Glutamatergic neuron (in vitro differentiated cells): Measurements from ENCODE around the gene DOCK9. TPM values are rescaled to one million over a fixed set of nuclear protein-coding genes. Genes with fewer than 3 reads are reported as not detected.

Experiments used
- DNase-seq: peaks from one replicate; pipeline ENCODE4 v3.0.0; 2022
- H3K27ac Mint-ChIP-seq: one replicate; pipeline ENCODE4 v1.8.0; 2020; ENCODE audit warnings: mild to moderate bottlenecking, mixed read lengths, inconsistent platforms; ENCODE audit not compliant: unreplicated experiment
- H3K27me3 Mint-ChIP-seq: one replicate; pipeline ENCODE4 v1.8.0; 2020; ENCODE audit warnings: mild to moderate bottlenecking, moderate library complexity, mixed read lengths, inconsistent platforms; ENCODE audit not compliant: unreplicated experiment
- H3K36me3 Mint-ChIP-seq: one replicate; pipeline ENCODE4 v1.8.0; 2020; ENCODE audit warnings: mild to moderate bottlenecking, mixed read lengths, inconsistent platforms; ENCODE audit not compliant: unreplicated experiment
- H3K4me1 Mint-ChIP-seq: one replicate; pipeline ENCODE4 v1.8.0; 2020; ENCODE audit warnings: mild to moderate bottlenecking, low read depth, mixed read lengths, inconsistent platforms; ENCODE audit not compliant: unreplicated experiment
- H3K4me3 Mint-ChIP-seq: one replicate; pipeline ENCODE4 v1.8.0; 2020; ENCODE audit warnings: mild to moderate bottlenecking, mixed read lengths, inconsistent platforms; ENCODE audit not compliant: unreplicated experiment
- H3K9me3 Mint-ChIP-seq: one replicate; pipeline ENCODE4 v1.8.0; 2020; ENCODE audit warnings: mild to moderate bottlenecking, moderate library complexity, mixed read lengths, inconsistent platforms; ENCODE audit not compliant: unreplicated experiment
- long read RNA-seq: library from polyadenylated mRNA; unstranded; transcript quantifications from one replicate; pipeline ENCODE4 v2.0.0, GENCODE V29; 2020; ENCODE audit not compliant: unreplicated experiment
- total RNA-seq: library from RNA; stranded (reverse); fragmentation: NEBNext Ultra II Directional; extraction: Animal tissue kit (Norgen Biotek cat#: 25700); gene quantifications from one replicate; pipeline ENCODE4 v1.2.1, GENCODE V29; 2021; ENCODE audit not compliant: unreplicated experiment
- TF ChIP-seq, protein P1 (sequence below): fragments of 200-600 bp; sonication (generic); IDR thresholded peaks from one replicate; pipeline ENCODE4 v1.5.0; 2021; ENCODE audit not compliant: partially characterized antibody, unreplicated experiment

Gene DOCK9, protein sequence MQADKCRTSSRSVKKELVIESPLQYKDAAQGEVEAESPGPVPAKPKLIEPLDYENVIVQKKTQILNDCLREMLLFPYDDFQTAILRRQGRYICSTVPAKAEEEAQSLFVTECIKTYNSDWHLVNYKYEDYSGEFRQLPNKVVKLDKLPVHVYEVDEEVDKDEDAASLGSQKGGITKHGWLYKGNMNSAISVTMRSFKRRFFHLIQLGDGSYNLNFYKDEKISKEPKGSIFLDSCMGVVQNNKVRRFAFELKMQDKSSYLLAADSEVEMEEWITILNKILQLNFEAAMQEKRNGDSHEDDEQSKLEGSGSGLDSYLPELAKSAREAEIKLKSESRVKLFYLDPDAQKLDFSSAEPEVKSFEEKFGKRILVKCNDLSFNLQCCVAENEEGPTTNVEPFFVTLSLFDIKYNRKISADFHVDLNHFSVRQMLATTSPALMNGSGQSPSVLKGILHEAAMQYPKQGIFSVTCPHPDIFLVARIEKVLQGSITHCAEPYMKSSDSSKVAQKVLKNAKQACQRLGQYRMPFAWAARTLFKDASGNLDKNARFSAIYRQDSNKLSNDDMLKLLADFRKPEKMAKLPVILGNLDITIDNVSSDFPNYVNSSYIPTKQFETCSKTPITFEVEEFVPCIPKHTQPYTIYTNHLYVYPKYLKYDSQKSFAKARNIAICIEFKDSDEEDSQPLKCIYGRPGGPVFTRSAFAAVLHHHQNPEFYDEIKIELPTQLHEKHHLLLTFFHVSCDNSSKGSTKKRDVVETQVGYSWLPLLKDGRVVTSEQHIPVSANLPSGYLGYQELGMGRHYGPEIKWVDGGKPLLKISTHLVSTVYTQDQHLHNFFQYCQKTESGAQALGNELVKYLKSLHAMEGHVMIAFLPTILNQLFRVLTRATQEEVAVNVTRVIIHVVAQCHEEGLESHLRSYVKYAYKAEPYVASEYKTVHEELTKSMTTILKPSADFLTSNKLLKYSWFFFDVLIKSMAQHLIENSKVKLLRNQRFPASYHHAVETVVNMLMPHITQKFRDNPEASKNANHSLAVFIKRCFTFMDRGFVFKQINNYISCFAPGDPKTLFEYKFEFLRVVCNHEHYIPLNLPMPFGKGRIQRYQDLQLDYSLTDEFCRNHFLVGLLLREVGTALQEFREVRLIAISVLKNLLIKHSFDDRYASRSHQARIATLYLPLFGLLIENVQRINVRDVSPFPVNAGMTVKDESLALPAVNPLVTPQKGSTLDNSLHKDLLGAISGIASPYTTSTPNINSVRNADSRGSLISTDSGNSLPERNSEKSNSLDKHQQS (N-terminal part only)
- 4.5 TPM for total RNA-seq
- long read RNA-seq, partial matches to known transcripts, result 0 of 1 reads
- long read RNA-seq, other reads (novel, unspliced or antisense), result 1 of 1 reads

DNA sequence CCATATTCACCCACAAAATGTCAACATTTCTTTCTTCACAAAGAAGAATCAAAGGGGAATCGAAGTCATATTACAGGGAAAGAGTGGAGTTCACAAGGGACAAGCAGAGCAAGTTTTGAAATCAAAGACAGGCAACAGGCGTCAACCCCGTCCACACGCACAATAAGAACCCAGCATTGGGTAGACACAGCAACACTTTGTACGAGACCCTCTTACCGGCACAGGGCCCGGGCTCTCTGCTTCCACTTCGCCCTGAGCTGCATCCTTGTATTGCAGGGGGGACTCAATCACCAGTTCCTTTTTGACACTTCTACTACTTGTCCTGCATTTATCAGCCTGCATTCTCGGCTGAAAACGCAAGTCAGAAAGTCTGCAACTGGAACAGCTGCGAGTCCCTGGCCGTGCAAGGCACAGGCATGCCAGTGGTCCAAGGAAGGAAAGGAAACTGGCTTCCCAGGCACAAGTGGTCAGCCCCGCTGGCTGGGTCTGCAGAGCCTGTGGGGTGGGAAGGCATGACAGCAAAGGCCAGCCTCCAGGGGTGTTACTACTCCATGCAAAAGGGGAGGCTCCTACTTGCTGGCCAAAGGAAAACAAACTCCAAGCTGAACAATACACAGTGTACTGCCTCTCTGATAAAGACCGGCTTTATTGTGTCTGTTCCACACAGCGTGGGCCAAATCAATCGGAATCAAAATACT is at the start of gene DOCK9:
Gene DOCK9 (minus strand): TSS at position 497 of the 698 bp plus-strand sequence. CDS start 155 bp downstream, at position 342.
- DNase-seq, result no peak
- no peaks in the 10 kb centered on the region for H3K9me3 Mint-ChIP-seq
- no peak within 1 kb of the TSS for H3K4me3 Mint-ChIP-seq
- no peak within 1 kb of the TSS for H3K27ac Mint-ChIP-seq
- H3K4me1 Mint-ChIP-seq, result no peaks in the 10 kb centered on the region
- H3K36me3 Mint-ChIP-seq, result no peaks in the 10 kb centered on the region
- H3K27me3 Mint-ChIP-seq, result no peaks in the 10 kb centered on the region
- TF ChIP-seq, protein P1, sequence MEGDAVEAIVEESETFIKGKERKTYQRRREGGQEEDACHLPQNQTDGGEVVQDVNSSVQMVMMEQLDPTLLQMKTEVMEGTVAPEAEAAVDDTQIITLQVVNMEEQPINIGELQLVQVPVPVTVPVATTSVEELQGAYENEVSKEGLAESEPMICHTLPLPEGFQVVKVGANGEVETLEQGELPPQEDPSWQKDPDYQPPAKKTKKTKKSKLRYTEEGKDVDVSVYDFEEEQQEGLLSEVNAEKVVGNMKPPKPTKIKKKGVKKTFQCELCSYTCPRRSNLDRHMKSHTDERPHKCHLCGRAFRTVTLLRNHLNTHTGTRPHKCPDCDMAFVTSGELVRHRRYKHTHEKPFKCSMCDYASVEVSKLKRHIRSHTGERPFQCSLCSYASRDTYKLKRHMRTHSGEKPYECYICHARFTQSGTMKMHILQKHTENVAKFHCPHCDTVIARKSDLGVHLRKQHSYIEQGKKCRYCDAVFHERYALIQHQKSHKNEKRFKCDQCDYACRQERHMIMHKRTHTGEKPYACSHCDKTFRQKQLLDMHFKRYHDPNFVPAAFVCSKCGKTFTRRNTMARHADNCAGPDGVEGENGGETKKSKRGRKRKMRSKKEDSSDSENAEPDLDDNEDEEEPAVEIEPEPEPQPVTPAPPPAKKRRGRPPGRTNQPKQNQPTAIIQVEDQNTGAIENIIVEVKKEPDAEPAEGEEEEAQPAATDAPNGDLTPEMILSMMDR, result no peak

DNA sequence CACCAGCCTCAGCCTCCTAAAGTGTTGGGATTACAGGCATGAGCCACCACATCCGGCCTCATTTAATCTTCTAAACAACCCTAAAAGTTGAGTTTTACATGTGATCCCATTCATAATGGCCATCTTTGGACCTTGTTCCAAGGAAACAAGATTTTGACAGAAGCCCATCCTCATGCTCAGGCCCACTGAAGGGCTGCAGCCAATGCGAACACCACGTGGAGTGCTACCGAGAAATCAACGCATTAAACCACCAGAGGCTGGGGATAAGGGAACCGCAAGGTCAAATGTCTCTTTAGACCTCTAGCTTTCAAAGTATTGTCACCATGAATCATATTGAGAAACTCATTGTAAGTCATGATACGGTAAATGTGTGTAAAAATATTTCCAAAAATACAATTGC is 49.4 kb upstream of the DOCK9 start:
- H3K4me3 Mint-ChIP-seq, result no peak overlapping the region
- TF ChIP-seq, protein P1, result no peak
- no peak overlapping the region for H3K27ac Mint-ChIP-seq
- H3K36me3 Mint-ChIP-seq, result no peaks in the 10 kb centered on the region
- DNase-seq, result no peak
- no peaks in the 10 kb centered on the region for H3K4me1 Mint-ChIP-seq
- no peaks in the 10 kb centered on the region for H3K9me3 Mint-ChIP-seq
- peaks cover 1% of the 10 kb centered on the region for H3K27me3 Mint-ChIP-seq

DNA sequence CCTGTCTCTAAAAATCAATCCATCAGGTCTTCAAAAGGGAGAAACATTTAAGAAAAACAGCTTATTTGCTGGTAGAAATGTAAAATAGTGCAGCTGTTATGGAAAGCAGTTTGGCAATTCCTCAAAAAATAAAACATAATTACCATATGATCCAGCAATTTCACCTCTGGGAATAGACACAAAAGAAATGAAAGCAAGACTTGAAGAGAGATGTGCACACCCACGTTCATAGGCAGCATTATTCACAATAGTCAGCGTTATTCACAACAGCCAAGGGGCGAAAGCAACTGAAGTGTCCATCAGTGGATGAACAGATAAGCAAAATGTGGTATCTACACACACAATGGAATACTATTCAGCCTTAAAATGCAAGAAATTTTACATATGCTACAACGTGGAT is 45.1 kb upstream of the DOCK9 start:
- peaks cover 1% of the 10 kb centered on the region for H3K27me3 Mint-ChIP-seq
- TF ChIP-seq, protein P1, result no peak
- no peak for DNase-seq
- H3K36me3 Mint-ChIP-seq, result no peaks in the 10 kb centered on the region
- no peaks in the 10 kb centered on the region for H3K9me3 Mint-ChIP-seq
- no peaks in the 10 kb centered on the region for H3K4me1 Mint-ChIP-seq
- H3K4me3 Mint-ChIP-seq, result no peak overlapping the region
- H3K27ac Mint-ChIP-seq, result no peak overlapping the region

DNA sequence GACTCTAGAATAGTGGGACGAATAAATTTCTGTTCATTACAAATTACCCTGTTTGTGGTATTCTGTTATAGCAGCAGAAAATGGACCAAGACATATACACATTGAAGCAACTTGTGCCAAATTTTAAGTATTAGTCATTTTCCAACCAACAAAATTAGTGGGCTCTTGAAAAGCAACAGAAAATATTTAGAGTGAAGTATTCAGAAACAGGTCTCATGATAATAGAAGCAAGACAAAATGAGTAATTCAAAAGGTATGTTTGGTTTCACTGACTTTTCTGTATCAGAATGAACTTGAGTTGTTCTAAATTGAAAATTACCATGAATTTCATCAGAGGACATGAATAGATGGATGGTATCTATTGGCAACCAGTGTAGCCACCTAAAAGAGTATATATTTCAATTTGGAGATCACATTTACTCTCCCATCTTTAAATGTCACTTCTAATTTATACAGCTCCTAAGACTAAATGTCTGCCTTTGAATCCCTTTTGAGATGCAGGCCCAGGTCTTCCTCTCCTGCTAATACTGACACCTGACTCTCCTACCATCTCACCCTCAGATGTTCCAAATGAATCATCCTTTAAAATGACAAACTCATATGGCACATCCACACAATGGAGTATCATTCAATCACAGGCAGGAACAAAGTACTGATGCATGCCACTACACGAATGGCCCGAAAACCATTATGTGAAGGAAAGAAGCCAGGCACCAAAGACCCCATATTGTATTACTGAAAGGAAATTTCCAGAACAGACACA is 40.7 kb upstream of the DOCK9 start:
- Mint-ChIP-seq H3K4me3 (no peak overlapping the region), H3K27me3 (no peaks in the 10 kb centered on the region), H3K9me3 (no peaks in the 10 kb centered on the region), H3K36me3 (no peaks in the 10 kb centered on the region), H3K4me1 (peaks cover 18% of the 10 kb centered on the region), H3K27ac (no peak overlapping the region)
- no peak for DNase-seq
- TF ChIP-seq, protein P1, result no peak
